Neuronal stem cell (in vitro differentiated cells): ENCODE measurements around the gene BARHL1.

ENCODE experiments used
- DNase-seq: peaks from one replicate; pipeline ENCODE4 v3.0.0-alpha.2; 2013; ENCODE audit warnings: low spot score
- H2AFZ ChIP-seq: one replicate; pipeline ENCODE4 v1.6.1; 2013; ENCODE audit warnings: mild to moderate bottlenecking, low read length, inconsistent platforms
- H2AK5ac ChIP-seq: 2 replicates; pipeline ENCODE4 v1.6.1; 2013; ENCODE audit warnings: low read depth, mild to moderate bottlenecking, inconsistent platforms, low read length, moderate library complexity, mixed read lengths
- H2BK120ac ChIP-seq: 2 replicates; pipeline ENCODE4 v1.6.1; 2013; ENCODE audit warnings: low read depth, mild to moderate bottlenecking, inconsistent platforms, low read length, moderate library complexity, mixed read lengths
- H2BK12ac ChIP-seq: one replicate; pipeline ENCODE4 v1.6.1; 2013; ENCODE audit warnings: low read length, inconsistent platforms
- H2BK15ac ChIP-seq: 2 replicates; pipeline ENCODE4 v1.6.1; 2013; ENCODE audit warnings: mild to moderate bottlenecking, low read length, inconsistent platforms, mixed read lengths
- H2BK5ac ChIP-seq: one replicate; pipeline ENCODE4 v1.6.1; 2013; ENCODE audit warnings: inconsistent platforms, mild to moderate bottlenecking, low read length, moderate library complexity
- H3K14ac ChIP-seq: one replicate; pipeline ENCODE4 v1.6.1; 2013; ENCODE audit warnings: low read length, inconsistent platforms
- H3K18ac ChIP-seq: 2 replicates; pipeline ENCODE4 v1.6.1; 2013; ENCODE audit warnings: low read length, inconsistent platforms
- H3K23ac ChIP-seq: 2 replicates; pipeline ENCODE4 v1.6.1; 2013; ENCODE audit warnings: low read depth, mild to moderate bottlenecking, mixed read lengths, low read length, inconsistent platforms; ENCODE audit not compliant: poor library complexity
- H3K27ac ChIP-seq: replicated peaks from 3 replicates; pipeline ENCODE4 v1.5.1; 2013; ENCODE audit warnings: low read length, inconsistent platforms
- H3K27me3 ChIP-seq, 3 experiments: 2 replicates each; pipeline ENCODE4 v1.6.1; 2013; ENCODE audit warnings: low read length in 3 of 3, mild to moderate bottlenecking in 2 of 3, inconsistent platforms in 1 of 3, low read depth in 1 of 3, mixed read lengths in 1 of 3, moderate library complexity in 1 of 3; ENCODE audit not compliant: control insufficient read depth in 3 of 3, insufficient read depth in 3 of 3
- H3K36me3 ChIP-seq, 2 donors: replicated peaks in 1 of 2; 2 replicates each; pipeline ENCODE4 v1.6.1; 2013; ENCODE audit warnings: low read length in 2 of 2; ENCODE audit not compliant: control insufficient read depth in 2 of 2, insufficient read depth in 2 of 2
- H3K4ac ChIP-seq: 2 replicates; pipeline ENCODE4 v1.6.1; 2013; ENCODE audit warnings: inconsistent platforms, mild to moderate bottlenecking, low read length, moderate library complexity
- H3K4me1 ChIP-seq, 2 donors: 1 replicate in 1 of 2; 2 replicates in 1 of 2; pipeline ENCODE4 v1.6.1; 2013; ENCODE audit warnings: low read length in 2 of 2, low read depth in 1 of 2; ENCODE audit not compliant: control insufficient read depth in 2 of 2, insufficient read depth in 1 of 2
- H3K4me2 ChIP-seq: one replicate; pipeline ENCODE4 v1.6.1; 2013; ENCODE audit warnings: mild to moderate bottlenecking, low read length, inconsistent platforms; ENCODE audit not compliant: insufficient read depth, poor library complexity, severe bottlenecking
- H3K4me3 ChIP-seq, 2 donors: 2 replicates each; pipeline ENCODE4 v1.5.1; 2013; ENCODE audit warnings: low read length in 2 of 2, mild to moderate bottlenecking in 2 of 2, inconsistent platforms in 1 of 2, moderate library complexity in 1 of 2
- H3K79me1 ChIP-seq: one replicate; pipeline ENCODE4 v1.6.1; 2013; ENCODE audit warnings: low read depth, mild to moderate bottlenecking, inconsistent platforms, low read length, moderate library complexity
- H3K9ac ChIP-seq: one replicate; pipeline ENCODE4 v1.6.1; 2013; ENCODE audit warnings: mild to moderate bottlenecking, low read depth, low read length, inconsistent platforms; ENCODE audit not compliant: poor library complexity
- H3K9me3 ChIP-seq, 2 donors: replicated peaks in 1 of 2; 2 replicates each; pipeline versions ENCODE3 to v1.6.1; 2013; ENCODE audit warnings: low read length in 2 of 2, mild to moderate bottlenecking in 2 of 2, inconsistent platforms in 1 of 2, low read depth in 1 of 2, mixed read lengths in 1 of 2, moderate library complexity in 1 of 2; ENCODE audit not compliant: control insufficient read depth in 2 of 2, insufficient read depth in 1 of 2
- H4K8ac ChIP-seq: one replicate; pipeline ENCODE4 v1.6.1; 2013; ENCODE audit warnings: low read depth, mild to moderate bottlenecking, inconsistent platforms, low read length, moderate library complexity
- H4K91ac ChIP-seq: one replicate; pipeline ENCODE4 v1.6.1; 2013; ENCODE audit warnings: low read length, low read depth, mild to moderate bottlenecking, inconsistent platforms; ENCODE audit not compliant: poor library complexity
- WGBS, 2 donors: extraction: QIAGEN DNeasy Blood & Tissue Kit; methylation state at CpG; one replicate each; pipeline ENCODE4 v1.1.7; 2013; ENCODE audit warnings: missing lambda C conversion rate in 2 of 2, mixed read lengths in 1 of 2; ENCODE audit not compliant: insufficient read length in 2 of 2, insufficient replicate concordance in 1 of 2; ENCODE audit errors: extremely low coverage in 2 of 2; 5-methylcytosine and 5-hydroxymethylcytosine counted together

The BARHL1 gene

GRCh38 chr9:132543251-132543650 lies 39.2 kb upstream of the BARHL1 start:
- DNase-seq, result no peak

DNA sequence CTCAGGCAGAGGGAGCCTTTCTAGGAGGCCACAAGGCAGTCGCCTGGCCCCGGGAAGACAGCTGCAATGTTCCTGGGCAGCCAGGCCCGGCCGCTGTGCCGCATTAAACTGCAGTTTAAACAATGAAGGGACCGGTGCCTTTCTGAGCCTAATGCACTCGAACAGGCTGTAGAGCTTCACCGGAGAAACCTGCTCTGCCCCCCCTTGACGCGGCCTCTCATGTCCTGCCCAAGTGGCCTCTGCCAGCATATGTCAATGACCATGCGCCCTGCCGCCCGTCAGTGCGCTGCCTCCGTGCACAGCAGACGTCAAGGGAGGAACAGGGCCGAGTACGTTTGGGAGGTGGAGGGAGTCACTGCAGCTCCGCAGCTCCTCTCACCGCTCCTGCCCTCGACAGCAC lies 38.4 kb upstream of the BARHL1 start:
- Histone ChIP-seq H3K27me3 (peaks cover 0 to 37% (median 0%) of the 10 kb centered on the region in 3 experiments), H3K14ac (peak overlapping the region; percentile 49), H3K4me2 (no peak overlapping the region), H2AK5ac (peak overlapping the region; percentile 91), H2AFZ (peak overlapping the region; percentile 51), H4K91ac (no peak overlapping the region), H3K9me3 (no peaks in the 10 kb centered on the region), H2BK12ac (peak overlapping the region; percentile 97), H3K79me1 (no peaks in the 10 kb centered on the region), H3K9ac (peak overlapping the region; percentile 45), H3K4me3 (no peak overlapping the region), H3K18ac (peak overlapping the region; percentile 89), H3K4ac (no peak overlapping the region), H3K36me3 (no peaks in the 10 kb centered on the region), H2BK15ac (peak overlapping the region; percentile 90), H2BK5ac (peak overlapping the region; percentile 10), H4K8ac (peak overlapping the region; percentile 94), H3K27ac (no peak overlapping the region), H2BK120ac (peak overlapping the region; percentile 76), H3K23ac (peak overlapping the region; percentile 22), H3K4me1 (peaks cover 24 to 29% of the 10 kb centered on the region in 2 donors)
- no peak for DNase-seq
- no CpG with 5 or more reads among the region's 21 CpGs for WGBS, 2 donors

More at GRCh38 chr9:132543251-132543650, 39.2 kb upstream of the BARHL1 start:
- no CpG with 5 or more reads among the region's 4 CpGs for WGBS, 2 donors
- no peak overlapping the region for H2AFZ ChIP-seq
- H3K9ac ChIP-seq, result peak overlapping the region; percentile 55
- no peaks in the 10 kb centered on the region for H3K36me3 ChIP-seq
- H3K27me3 ChIP-seq, result peaks cover 0 to 37% (median 0%) of the 10 kb centered on the region in 3 experiments
- no peak overlapping the region for H4K91ac ChIP-seq
- H3K4me1 ChIP-seq, result peaks cover 17 to 27% of the 10 kb centered on the region in 2 donors
- H3K23ac ChIP-seq, result no peak overlapping the region
- no peak overlapping the region for H3K27ac ChIP-seq
- H3K79me1 ChIP-seq, result no peaks in the 10 kb centered on the region
- peak overlapping the region; percentile 76 for H2BK15ac ChIP-seq
- no peak overlapping the region for H3K4ac ChIP-seq
- peak overlapping the region; percentile 91 for H2AK5ac ChIP-seq
- peak overlapping the region; percentile 2 for H2BK12ac ChIP-seq
- peak overlapping the region; percentile 32 for H3K14ac ChIP-seq
- H3K18ac ChIP-seq, result peak overlapping the region; percentile 89
- no peak overlapping the region for H3K4me2 ChIP-seq
- H3K9me3 ChIP-seq, result no peaks in the 10 kb centered on the region
- H2BK5ac ChIP-seq, result no peak overlapping the region
- no peak overlapping the region for H3K4me3 ChIP-seq
- peak overlapping the region; percentile 76 for H2BK120ac ChIP-seq
- H4K8ac ChIP-seq, result no peak overlapping the region

DNA sequence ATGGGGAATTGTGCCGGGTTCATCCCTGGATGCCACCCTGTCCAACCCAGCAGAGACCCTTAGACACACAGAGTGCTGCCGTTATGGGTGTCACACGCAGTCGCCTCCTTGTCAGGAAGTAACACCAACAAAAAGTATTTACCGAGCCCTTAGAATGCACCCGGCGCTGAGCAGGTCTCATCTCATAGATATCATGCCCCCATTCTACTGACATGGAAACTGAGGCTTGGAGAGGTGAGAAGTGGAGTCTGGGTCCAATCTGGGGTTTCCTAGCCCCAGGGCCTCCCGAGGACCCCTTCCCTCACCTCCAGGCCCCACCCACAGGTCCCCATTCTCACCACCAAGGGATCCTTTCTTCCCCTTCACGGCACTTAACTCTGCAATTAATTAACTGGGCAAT lies 36.8 kb upstream of the BARHL1 start:
- Histone ChIP-seq H4K8ac (no peak overlapping the region), H3K9me3 (no peaks in the 10 kb centered on the region), H2BK12ac (no peak overlapping the region), H3K4ac (no peak overlapping the region), H3K79me1 (no peaks in the 10 kb centered on the region), H3K27me3 (peaks cover 0 to 32% (median 0%) of the 10 kb centered on the region in 3 experiments), H4K91ac (no peak overlapping the region), H3K14ac (no peak overlapping the region), H2BK5ac (peak overlapping the region; percentile 58), H3K4me2 (no peak overlapping the region), H2BK120ac (no peak overlapping the region), H3K23ac (no peak overlapping the region), H2AFZ (peak overlapping the region; percentile 87), H3K27ac (no peak overlapping the region), H3K18ac (peak overlapping the region; percentile 79), H2AK5ac (peak overlapping the region; percentile 18), H2BK15ac (peak overlapping the region; percentile 6), H3K4me3 (no peak overlapping the region), H3K4me1 (peaks cover 33% of the 10 kb centered on the region in 2 donors), H3K36me3 (no peaks in the 10 kb centered on the region), H3K9ac (no peak overlapping the region)
- DNase-seq, result no peak
- no CpG with 5 or more reads among the region's 9 CpGs for WGBS, 2 donors

GRCh38 chr9:132546148-132547051 lies 36.0 kb upstream of the BARHL1 start:
- H3K27ac ChIP-seq, result peak overlapping the region; percentile 50
- peaks cover 0 to 26% (median 0%) of the 10 kb centered on the region in 3 experiments for H3K27me3 ChIP-seq
- peak; percentile 43 for DNase-seq
- H3K4me2 ChIP-seq, result peak overlapping the region; percentile 61
- peak overlapping the region; percentile 51 for H3K14ac ChIP-seq
- no peak overlapping the region for H4K91ac ChIP-seq
- H3K9me3 ChIP-seq, result no peaks in the 10 kb centered on the region
- peak overlapping the region in 1 of 2 donors; percentile 37 for H3K4me3 ChIP-seq
- peak overlapping the region; percentile 87 for H2AFZ ChIP-seq
- peak overlapping the region; percentile 97 for H2BK15ac ChIP-seq
- no CpG with 5 or more reads among the region's 27 CpGs for WGBS, 2 donors
- peak overlapping the region; percentile 67 for H3K23ac ChIP-seq
- peak overlapping the region; percentile 58 for H2BK5ac ChIP-seq
- peak overlapping the region; percentile 24 for H2BK120ac ChIP-seq
- H3K4me1 ChIP-seq, result peaks cover 33% of the 10 kb centered on the region in 2 donors
- no peaks in the 10 kb centered on the region for H3K36me3 ChIP-seq
- peak overlapping the region; percentile 91 for H3K18ac ChIP-seq
- no peak overlapping the region for H4K8ac ChIP-seq
- H3K4ac ChIP-seq, result peak overlapping the region; percentile 58
- H3K79me1 ChIP-seq, result no peaks in the 10 kb centered on the region
- H2BK12ac ChIP-seq, result peak overlapping the region; percentile 99
- no peak overlapping the region for H3K9ac ChIP-seq
- H2AK5ac ChIP-seq, result peak overlapping the region; percentile 98
